HepG2 (cell line): ENCODE measurements around the gene USP5. TPM values are rescaled to one million over a fixed set of nuclear protein-coding genes. Genes with fewer than 3 reads are reported as not detected.

Source experiments
- AGO1 ChIP-seq: fragments of 200-400 bp; formaldehyde crosslinking; IDR thresholded peaks from 2 replicates; pipeline ENCODE4 v1.6.1; 2017; ENCODE audit warnings: mild to moderate bottlenecking, low read depth, low read length, moderate library complexity; ENCODE audit not compliant: poor library complexity, severe bottlenecking
- BATF2 ChIP-seq: sonication (generic); formaldehyde crosslinking; IDR thresholded peaks from 2 replicates; pipeline ENCODE4 v1.8.0; 2022; ENCODE audit warnings: mild to moderate bottlenecking, missing genetic modification reagents, moderate library complexity
- DMTF1 ChIP-seq: sonication (generic); formaldehyde crosslinking; IDR thresholded peaks from 2 replicates; pipeline ENCODE4 v1.4.0; 2020; ENCODE audit warnings: mild to moderate bottlenecking, missing genetic modification reagents
- GRHL1 ChIP-seq: sonication (generic); formaldehyde crosslinking; conservative IDR thresholded peaks from 2 replicates; pipeline ENCODE4 v1.8.0; 2022; ENCODE audit warnings: missing genetic modification reagents
- KDM3A ChIP-seq: IDR thresholded peaks from 2 replicates; pipeline ENCODE4 v1.6.1; 2018; ENCODE audit warnings: low read depth, missing compliant biosample characterization
- MXD4 ChIP-seq: IDR thresholded peaks from 2 replicates; pipeline ENCODE4 v1.6.1; 2016; ENCODE audit warnings: mild to moderate bottlenecking, missing biosample characterization, missing genetic modification reagents
- NFYC ChIP-seq: IDR thresholded peaks from 2 replicates; pipeline ENCODE4 v1.6.1; 2016; ENCODE audit warnings: missing genetic modification reagents, missing compliant biosample characterization
- PHF20 ChIP-seq: sonication (generic); formaldehyde crosslinking; IDR thresholded peaks from 2 replicates; pipeline ENCODE4 v1.5.0; 2020; ENCODE audit warnings: mild to moderate bottlenecking, missing genetic modification reagents
- PHF5A ChIP-seq: IDR thresholded peaks from one replicate; pipeline ENCODE4 v1.6.1; 2018; ENCODE audit warnings: low read depth, missing genetic modification reagents; ENCODE audit not compliant: unreplicated experiment
- POLR2A ChIP-seq, 2 experiments: IDR thresholded peaks; 2 replicates each; pipeline ENCODE4 v1.6.1; 2011; ENCODE audit warnings: low read depth in 2 of 2, low read length in 2 of 2, mild to moderate bottlenecking in 1 of 2, moderate library complexity in 1 of 2; ENCODE audit not compliant: insufficient read depth in 1 of 2
- RAD21 ChIP-seq: fragments of 450-650 bp; formaldehyde crosslinking; IDR thresholded peaks from 2 replicates; pipeline ENCODE4 v1.5.0; 2020; ENCODE audit warnings: mild to moderate bottlenecking
- RELA ChIP-seq: sonication (generic); formaldehyde crosslinking; IDR thresholded peaks from 2 replicates; pipeline ENCODE4 v1.4.0; 2020; ENCODE audit warnings: missing genetic modification reagents
- RERE ChIP-seq: IDR thresholded peaks from 2 replicates; pipeline ENCODE4 v1.6.1; 2016; ENCODE audit warnings: low read depth, missing genetic modification reagents, missing compliant biosample characterization
- TCF7 ChIP-seq: sonication (generic); IDR thresholded peaks from 2 replicates; pipeline ENCODE4 v1.6.1; 2016; ENCODE audit warnings: antibody characterized with exemption, low read depth
- ZBTB21 ChIP-seq: sonication (generic); formaldehyde crosslinking; IDR thresholded peaks from 2 replicates; pipeline ENCODE4 v1.4.0; 2020; ENCODE audit warnings: missing genetic modification reagents
- ZFAT ChIP-seq: sonication (generic); formaldehyde crosslinking; conservative IDR thresholded peaks from 2 replicates; pipeline ENCODE4 v1.8.1; 2023; ENCODE audit warnings: missing genetic modification reagents, inconsistent platforms
- ZNF121 ChIP-seq: sonication (generic); formaldehyde crosslinking; IDR thresholded peaks from 2 replicates; pipeline ENCODE4 v1.5.0; 2020; ENCODE audit warnings: mild to moderate bottlenecking, missing genetic modification reagents
- ZNF740 ChIP-seq: sonication (generic); formaldehyde crosslinking; IDR thresholded peaks from 2 replicates; pipeline ENCODE4 v1.4.0; 2020; ENCODE audit warnings: missing genetic modification reagents
- polyA plus RNA-seq, 8 experiments: library from polyadenylated mRNA; depleted of rRNA in 3 of 8; stranded (reverse) in 7 of 8; unstranded in 1 of 8; fragments of >200 nt; fragmentation: Illumina TruSeq in 4 of 8; extraction: Trizol in 4 of 8; gene quantifications; 2 replicates each; pipeline versions ENCODE4 v1.2.1 to v1.2.3, GENCODE V29; 2011 to 2016; ENCODE audit warnings: low read depth in 4 of 8, missing spikeins in 1 of 8, mixed read lengths in 1 of 8; ENCODE audit not compliant: insufficient read depth in 1 of 8
- total RNA-seq, 5 experiments: library from RNA; depleted of rRNA; stranded (reverse); fragments of >200 nt; fragmentation: Illumina TruSeq; extraction: Trizol; gene quantifications; 2 replicates each; pipeline ENCODE4 v1.2.3, GENCODE V29; 2016; ENCODE audit warnings: low read depth in 1 of 5

The USP5 gene
- total and polyA plus RNA-seq, 2 of the 13 experiments (the other 11 are each of a cell fraction or from before 2014, with no cell fraction given) = 39.6 to 56.0 TPM

- TF ChIP-seq ZBTB21 (CRISPR knock-in tag) (0 out of 2 replicates have a peak, but pooled peaks have one; percentile 34), POLR2A (IDR thresholded peaks at IDR 0.05; ENCODE audit: insufficient read depth in 1 of 2, low read depth in 2 of 2, low read length in 2 of 2) (peak; percentile 70 to 90), RERE (no peak), TCF7 (no peak), GRHL1 (no peak), KDM3A (CRISPR knock-in tag) (no peak), ZNF740 (CRISPR knock-in tag) (no peak), PHF5A (CRISPR knock-in tag) (peak; percentile 13), RAD21 (CRISPR knock-in tag) (peak; percentile 65), DMTF1 (CRISPR knock-in tag) (0 out of 2 replicates have a peak, but pooled peaks have one; percentile 1), ZNF121 (CRISPR knock-in tag) (no peak), PHF20 (CRISPR knock-in tag) (peak; percentile 68), AGO1 (peak; percentile 71), ZFAT (CRISPR knock-in tag) (no peak), MXD4 (peak; percentile 75), RELA (no peak), NFYC (CRISPR knock-in tag) (peak; percentile 90), BATF2 (CRISPR knock-in tag) (no peak)
These were observed at the start of gene USP5 (continued) for GRCh38 chr12:6851921-6852650.
